GM21737 (cell line): ENCODE data around the gene MAML3.

ENCODE experiments used
- ATAC-seq: cut with Tn5 transposase; IDR thresholded peaks from one replicate; pipeline ENCODE4 v1.9.1; 2021; ENCODE audit warnings: mild to moderate bottlenecking, moderate library complexity; ENCODE audit not compliant: unreplicated experiment

Gene MAML3

DNA sequence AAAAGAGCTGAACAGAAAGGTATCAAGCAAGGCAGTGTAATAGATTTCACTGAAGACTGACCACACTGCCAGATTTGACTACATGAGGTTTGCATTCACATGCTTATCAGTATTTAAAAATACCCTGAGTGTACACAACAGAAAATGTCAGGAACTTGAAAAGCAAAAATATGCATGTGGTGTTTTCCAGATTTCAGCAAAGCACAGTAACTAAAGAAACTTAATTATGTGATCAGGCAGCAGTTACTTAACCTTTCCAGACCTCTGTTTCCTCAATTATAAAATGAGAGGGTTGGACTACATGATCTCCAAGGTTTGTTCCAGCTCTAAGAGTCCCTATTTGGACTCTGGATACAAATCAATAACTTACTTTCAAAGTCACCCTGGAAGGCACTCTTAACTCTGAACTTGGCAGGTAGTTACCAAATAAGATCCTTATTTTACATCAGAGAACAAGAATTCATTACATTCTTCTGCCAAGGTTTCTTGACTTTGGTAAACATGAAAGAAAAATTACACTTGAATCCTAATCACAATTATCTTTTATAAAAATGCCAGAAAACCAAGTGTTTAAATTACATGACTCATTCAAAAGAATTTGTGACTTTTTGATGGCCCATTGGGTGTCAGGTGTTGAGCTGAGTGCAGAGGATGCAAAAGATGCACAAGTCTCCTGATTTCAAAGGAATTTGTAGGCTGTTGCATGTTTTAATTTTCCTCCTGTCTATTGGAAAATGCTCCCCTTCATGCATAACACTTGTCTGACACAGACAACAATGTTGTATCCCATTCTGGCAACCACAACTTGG is 246.8 kb downstream of the MAML3 start:
- ATAC-seq: no peak

DNA sequence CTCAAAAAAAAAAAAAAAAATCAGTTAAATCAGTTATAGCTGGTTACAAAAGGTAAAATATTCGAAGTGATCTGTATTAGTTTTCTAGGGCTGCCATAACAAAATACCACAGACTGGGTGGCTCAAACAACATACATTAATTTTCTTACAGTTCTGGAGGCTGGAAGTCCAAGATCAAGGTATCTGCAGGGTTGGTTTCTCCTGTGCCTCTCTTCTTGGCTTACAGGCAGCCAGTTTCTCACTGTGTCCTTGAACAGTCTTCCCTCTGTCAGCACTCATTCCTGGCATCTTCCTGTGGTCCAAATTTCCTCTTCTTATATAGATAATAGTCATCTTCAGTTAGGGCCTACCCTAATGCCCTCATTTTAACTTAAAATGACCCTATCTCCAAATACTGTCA is 248.5 kb downstream of the MAML3 start:
- no peak for ATAC-seq

DNA sequence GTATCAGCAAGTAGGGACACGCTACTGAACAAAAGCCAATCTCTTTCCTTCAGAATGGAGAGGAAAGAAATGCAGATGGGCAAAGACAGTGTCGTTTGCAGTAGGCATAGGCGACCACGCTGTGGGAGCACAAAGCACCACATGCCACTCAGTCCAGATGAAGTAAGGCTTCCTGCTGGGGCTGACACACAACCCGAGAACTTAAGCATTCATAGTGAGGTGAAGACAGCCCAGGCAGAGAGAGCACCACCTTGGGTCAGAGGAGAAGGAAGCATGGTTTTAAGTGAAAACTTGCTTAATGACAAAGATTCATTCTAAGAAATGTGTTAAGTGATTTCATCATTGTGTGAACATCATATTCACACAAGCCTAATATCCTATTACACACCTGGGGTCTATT is 249.6 kb downstream of the MAML3 start:
- no peak for ATAC-seq

DNA sequence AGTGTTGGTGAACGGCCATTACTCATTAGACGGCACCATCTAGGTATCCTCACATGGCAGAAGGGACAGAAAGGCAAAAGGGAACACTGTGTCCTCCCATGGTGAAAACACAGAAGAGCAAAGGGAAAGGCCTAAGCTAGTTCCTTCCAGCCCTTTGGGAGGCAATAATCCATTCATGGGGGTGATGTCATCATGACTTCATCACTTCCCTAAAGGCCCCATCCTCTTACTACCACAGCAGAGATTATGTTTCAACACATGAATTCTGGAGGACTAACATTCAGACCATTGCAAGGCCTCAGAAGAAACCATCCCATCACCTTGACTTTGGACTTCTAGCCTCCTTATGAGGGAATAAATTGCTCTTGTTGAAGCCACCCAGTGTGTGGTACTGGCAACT is 250.1 kb downstream of the MAML3 start:
- no peak for ATAC-seq

DNA sequence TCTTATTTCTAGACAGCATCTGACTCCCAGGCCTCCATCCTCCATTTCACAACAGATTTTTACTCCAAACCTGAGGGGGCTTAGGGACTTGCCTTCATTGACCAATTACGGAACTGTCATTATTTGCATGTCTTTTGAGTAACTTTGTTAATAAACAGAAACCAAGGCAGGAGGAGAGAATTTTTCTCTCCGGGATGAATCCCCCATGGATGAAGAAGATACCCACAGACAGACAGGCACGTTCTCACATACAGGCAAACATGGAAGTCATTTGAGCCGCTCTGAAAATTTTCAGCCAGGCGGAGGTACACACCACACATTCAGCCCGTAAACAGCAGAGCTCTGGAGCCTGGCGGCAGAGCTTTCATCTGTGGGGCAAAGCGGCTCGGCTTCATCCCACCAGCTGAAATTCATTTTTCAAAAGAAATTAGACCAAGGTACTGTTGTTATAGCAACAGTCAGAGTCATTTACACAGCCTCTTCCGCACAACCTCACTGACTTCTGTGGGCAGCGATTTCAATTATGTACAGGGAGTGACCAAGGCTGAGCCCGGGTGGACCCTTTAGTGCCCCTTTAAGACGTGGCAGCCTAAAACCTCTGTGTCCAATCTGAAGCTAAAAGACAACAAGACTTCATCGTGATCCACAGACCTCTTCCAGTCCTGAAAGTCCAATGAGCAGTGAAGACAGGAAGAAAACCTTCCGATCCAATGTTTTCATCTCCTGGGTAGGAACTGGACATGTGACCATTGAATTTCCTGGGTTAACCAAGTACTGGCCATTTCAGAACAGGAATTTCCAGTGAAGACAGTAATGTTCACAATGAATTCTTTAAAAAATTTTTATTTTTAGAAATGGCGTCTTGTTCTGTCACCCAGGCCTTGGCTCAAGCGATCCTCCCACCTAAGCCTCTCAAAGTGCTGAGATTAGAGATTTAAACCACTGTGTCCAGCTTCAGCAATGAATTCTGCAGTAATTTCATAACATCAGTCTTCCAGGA is 251.4 kb downstream of the MAML3 start:
- no peak for ATAC-seq

DNA sequence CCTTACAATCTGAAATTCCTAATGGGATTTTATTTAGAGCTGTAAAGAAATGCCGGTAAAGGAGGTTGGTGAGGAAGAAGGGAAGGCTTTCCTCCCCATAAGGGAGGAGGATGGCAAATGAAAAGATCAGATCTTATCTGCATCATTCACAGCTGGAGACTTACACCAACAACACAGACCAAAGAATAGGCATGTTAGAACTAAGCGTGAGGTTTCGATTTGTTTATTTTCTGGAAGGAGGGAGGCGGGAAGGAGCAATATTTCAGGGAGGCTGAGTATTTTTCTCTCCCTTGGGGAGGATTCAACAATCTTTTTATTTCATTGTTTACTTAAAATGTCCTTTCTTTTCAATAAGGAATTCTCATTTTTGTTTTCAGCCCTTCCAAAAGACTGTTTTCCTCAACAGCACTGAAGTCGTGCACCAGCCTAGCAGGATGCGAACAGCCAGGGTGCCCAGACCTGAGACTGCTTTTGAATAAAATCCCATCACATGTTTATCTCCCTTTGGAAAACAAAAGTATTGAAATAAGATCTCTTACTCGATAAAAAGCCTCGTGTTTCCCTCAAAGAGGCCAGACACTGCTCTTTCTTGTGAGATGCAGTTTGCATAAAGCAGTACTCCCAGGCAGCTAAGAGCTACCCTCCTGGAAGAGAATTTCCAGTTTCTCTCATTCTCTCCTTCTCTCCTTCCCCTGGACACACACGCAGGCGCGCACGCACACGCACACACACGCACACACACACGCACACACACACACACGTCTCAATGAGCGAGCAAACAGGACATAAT is 252.3 kb downstream of the MAML3 start:
- no peak for ATAC-seq

DNA sequence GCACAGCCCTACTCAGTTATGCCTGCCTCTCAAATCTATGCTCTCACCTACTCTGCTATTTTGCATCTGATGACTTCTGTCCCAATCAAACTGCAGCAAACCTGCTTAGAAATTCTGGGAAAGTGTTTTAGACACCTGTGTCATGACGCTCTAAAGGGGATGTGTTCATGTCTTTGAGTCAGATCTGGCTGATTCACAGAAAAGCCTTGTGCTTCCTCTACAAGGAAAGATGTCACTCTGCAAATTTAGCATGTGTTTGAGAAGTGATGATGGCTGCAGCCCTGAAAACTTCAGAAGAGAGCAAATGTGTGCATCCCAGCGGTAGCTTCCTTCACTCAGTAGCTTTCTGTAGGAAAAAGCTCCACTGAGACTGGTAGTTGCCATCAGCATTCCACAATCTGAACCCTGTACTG is 253.0 kb downstream of the MAML3 start:
- ATAC-seq: no peak

DNA sequence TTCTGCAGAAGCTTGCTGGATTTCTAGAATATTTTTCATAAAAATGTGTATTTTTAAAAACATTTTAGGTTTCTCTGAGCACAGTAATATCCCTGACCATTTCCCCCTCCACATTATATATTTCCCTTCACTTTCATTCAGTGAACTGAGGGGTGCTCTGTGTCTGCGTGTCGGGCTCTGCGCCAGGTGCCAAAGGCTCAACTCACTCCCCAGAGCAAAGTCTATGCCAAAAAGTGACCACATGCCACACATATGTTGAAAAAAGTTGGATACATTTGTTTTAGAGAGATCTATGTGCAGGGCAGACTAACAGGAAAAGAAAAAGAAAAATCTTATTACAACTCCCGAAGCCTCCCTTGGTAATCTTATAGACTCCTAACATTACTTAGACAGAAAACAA is 254.6 kb downstream of the MAML3 start:
- ATAC-seq: no peak

DNA sequence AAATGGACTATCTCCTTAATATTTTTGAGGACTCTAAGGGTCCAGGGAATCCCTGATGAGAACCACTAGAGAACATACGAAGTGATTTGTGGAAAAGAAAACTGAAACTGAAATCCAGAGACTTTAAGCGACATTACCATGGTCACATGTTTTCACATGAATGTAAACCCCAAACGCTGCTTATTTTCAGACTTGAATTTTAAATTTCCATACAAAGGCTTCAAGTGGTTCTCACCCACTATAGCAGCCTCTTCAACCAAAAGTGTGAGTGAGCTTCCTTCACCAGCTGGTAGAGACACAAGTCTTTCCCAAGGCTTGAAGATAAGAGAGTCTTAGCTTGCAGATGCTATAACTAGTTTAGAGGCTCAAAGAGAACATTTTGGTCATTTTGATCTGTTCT is 255.7 kb downstream of the MAML3 start:
- no peak for ATAC-seq

DNA sequence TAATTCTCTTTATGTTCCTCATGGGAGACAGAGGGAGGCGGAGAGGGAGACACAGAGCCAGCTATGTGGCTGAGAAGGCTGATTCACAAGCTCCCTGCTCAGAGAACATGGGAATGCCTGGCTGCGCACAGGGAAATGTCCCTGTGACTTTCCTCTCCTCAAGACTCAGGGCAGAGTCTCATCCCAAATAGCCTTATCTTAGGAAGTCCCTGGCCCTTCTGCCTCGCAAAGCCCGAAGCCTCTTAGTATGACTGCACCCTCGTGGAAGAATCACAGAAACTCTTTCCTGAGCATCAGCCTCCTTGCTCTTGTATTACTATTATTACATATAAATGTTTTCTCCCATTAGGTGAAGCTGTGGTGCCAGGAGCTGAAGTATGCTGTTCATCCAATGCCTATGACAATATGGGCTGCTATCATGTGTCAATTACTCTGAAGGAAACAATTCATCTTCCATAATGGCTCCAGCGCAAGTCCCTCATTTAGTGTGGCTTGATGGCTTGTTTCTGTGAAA is 257.8 kb downstream of the MAML3 start:
- no peak for ATAC-seq

DNA sequence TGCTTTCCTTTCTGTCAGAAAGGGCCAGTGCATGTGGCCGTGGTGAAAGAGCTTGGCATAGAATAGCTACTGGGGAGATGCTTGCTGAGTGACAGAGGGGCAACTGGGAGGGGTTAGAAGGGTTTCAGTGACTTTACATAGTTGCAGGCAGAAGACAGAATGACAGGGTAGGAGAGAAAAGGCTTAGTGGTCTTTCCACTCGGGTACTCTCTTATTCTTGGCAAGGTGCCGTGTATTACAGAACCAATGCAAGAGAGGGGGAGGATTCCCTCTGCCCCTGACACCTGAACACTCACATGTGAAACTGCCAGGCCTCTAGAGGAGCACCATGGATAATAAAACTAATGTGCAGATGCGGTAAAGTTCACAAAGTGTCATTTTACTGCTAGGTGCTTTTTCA is 260.2 kb downstream of the MAML3 start:
- no peak for ATAC-seq

DNA sequence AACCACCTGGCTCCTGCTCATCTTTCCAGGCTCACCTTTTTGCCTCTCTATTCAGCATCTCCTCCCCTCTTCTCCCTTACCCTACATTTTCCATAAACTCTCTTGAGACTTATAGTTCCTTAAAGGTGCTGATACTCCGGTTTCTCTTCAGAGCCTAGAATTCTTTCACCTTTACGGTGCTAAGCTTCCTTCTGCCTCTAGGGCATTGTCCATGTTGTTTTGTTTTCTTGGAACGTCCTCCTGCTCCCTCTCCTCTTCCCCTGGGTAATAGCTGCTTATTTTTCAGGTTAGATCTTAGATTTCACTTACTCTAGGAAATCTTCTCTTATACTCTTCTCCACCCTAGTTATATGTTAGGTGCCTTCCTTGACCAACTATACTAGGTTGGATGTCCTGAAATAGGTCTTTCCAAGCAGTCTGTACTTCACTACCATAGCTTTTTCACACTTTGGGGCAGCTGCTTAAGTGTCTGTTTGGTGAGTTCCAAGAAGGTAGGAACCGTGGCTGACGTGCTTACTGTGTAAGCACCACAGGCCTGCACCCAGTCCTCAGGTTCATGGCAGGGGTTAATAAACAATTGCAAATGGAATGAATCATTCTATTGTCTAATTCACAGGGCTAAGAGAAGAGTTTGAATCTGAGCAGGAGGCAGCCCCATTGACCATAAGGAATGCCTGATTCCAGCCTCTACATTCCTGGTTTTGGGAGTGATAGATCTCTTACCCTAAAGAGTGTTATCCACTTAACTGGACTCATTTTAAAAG is 260.8 kb downstream of the MAML3 start:
- no peak for ATAC-seq

DNA sequence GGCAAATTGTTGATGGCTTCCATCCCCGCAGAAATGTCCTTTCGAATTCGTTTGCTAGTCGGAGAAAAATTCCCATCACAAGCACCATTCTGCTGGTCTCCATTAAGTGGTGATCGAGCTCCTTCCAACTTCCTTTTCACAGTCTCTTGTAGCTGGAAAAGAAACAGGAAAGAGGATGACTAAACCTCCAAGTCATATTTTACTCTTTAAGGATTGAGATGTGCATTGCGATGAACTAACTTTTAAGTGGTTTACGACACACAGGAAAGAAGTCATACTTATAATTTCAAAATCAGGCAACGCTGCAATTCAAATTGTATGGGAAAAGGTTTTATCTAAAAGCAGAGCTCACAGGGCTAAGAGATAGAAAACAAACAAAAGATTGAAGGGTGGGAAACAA is 263.2 kb downstream of the MAML3 start:
- no peak for ATAC-seq

DNA sequence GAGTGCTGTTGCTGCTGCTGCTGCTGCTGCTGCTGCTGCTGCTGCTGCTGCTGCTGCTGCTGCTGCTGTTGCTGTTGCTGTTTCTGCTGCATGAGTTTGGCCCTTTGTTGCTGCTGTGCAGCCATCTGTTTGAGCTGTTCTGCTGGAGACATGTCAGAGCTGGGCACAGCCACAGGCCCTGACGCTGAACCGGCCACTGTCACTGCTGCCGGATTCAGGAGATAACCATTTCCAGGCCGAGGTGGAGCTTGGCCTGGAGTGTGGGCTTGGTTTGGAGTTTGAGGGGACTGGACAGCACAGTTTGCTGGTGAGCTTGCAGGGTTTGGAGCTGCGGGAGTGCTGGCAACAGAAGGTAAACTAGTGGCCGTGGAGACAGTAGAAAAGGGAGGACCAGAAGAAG is 264.1 kb downstream of the MAML3 start:
- no peak for ATAC-seq

DNA sequence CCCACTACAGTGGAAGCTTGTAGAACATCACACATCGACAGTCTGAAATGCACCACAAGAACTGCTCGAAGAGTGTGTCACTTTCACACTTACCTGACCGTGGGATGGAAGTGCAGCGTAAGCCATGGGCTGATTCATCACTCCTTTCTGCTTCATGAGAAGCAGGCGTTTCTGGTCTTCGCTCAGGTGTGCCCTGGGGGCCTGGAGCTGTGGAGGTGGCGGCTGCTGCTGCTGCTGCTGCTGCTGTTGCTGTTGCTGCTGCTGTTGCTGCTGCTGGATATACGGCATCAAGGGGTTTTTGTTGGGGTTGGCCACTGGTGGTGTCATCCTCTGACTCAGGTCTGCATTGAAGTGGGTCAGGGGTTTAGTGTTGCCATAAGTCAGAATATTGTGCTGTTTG is 264.7 kb downstream of the MAML3 start:
- no peak for ATAC-seq

DNA sequence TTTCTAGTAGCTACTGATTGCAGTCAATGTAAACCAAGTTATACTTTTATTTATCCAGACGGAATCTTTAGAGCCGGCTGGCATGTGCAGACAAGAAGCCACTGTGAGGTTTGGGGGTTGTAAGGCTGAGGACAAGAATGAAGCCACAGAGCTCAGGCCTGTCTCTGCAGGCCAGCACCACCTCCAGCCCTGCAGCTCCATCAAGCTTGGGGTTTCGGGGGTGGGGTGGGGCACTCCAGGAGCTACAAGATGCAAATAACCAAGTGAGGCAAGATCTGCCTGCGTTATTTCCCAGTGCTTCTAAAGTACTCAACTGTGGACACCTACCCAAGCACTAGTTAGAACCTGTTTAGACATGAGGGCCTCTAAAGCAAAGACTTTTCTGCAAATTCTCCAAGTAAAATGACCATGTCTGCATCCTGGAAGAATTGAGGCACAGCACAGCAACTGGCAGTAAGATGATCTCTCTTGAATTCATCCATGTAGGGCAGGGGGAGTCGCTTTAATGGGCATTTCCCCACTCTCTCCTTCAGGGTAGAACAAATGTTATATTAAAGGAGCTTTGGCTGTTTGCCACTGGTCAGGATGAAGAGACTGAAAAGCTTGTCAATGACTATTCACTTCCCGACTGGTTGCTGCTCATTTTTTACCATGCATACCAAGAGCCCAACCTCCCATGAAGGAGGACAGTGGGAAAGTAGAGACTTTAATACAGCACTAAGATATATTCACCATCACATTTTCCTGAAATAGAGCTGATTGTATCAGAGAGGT is 265.8 kb downstream of the MAML3 start:
- no peak for ATAC-seq

DNA sequence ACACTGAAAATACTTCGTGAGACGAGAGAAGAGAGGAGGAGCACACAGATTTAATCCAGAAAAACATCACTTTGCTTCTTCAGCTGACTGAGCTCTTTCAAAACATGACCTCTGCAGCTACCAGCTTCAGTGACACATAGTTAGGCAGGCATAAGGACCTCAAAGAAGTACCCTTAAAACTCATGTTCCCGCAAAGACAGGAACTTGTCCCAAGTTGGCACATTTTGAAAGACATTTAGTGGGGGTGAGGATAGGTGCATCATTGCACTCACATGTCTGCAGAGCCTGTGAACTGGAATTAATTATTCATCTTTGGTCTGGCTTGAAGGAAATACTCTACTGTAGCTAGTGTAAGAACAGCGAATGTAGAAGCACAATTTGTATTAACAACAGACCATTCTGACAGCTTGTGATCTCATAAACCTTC is 266.6 kb downstream of the MAML3 start:
- no peak for ATAC-seq

DNA sequence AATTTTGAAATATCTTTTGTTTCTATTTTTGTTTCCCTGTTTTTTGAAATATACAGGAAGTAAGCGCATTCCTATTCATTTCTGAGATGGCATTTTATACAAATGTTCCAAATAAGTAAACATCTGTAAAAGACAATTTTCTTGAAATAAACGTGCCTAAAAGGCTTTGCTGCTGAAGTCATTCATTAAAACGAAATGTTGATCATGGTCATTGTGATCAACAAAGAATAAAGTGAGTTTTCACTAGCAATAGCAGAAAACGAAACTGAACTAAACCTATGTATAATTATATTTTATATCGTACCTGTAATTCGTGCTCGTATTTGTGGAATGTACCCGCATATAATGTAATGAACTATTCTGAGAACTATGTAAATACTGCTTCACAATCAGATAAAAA is 267.2 kb downstream of the MAML3 start:
- no peak for ATAC-seq

DNA sequence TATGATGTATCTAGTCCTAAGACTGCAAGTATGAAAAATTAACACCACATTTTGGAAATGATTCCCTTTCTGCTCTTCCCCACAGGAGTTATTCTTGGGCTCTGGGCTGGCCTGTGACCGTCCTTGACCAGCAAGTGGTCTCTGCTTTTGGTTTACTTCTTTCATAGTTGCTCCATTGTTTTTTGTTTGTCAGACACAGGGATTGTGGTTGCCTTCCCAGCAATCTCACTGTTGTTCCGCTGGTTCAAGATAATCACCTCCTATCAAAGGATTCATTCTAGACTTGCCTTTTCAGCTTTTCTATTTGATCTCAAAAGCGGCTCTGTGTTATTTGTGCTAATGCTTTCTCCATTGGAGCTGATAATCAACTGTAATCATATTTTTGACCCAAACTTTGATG is 269.5 kb downstream of the MAML3 start:
- no peak for ATAC-seq
